TTC549 (cell line): ENCODE results near the gene PIGS.

Source experiments
- FAIRE-seq: peaks from 2 replicates; lab custom pipeline; 2012; peaks lifted over from hg19 to GRCh38; lab: Jason Lieb, UNC

PIGS gene

GRCh38 chr17:28506763-28507487 is 64.4 kb downstream of the PIGS start:
- FAIRE-seq = no peak

GRCh38 chr17:28505986-28506665 is 65.2 kb downstream of the PIGS start, which contains the start of gene FOXN1:
Gene FOXN1, plus strand, starts transcription at chr17:28506348. Its CDS starts 17,622 bp downstream, at chr17:28523970.
- FAIRE-seq = no peak

GRCh38 chr17:28503420-28503819 is 67.9 kb downstream of the PIGS start:
- FAIRE-seq = no peak
